ENCODE data around the gene NR1D2.

DNA sequence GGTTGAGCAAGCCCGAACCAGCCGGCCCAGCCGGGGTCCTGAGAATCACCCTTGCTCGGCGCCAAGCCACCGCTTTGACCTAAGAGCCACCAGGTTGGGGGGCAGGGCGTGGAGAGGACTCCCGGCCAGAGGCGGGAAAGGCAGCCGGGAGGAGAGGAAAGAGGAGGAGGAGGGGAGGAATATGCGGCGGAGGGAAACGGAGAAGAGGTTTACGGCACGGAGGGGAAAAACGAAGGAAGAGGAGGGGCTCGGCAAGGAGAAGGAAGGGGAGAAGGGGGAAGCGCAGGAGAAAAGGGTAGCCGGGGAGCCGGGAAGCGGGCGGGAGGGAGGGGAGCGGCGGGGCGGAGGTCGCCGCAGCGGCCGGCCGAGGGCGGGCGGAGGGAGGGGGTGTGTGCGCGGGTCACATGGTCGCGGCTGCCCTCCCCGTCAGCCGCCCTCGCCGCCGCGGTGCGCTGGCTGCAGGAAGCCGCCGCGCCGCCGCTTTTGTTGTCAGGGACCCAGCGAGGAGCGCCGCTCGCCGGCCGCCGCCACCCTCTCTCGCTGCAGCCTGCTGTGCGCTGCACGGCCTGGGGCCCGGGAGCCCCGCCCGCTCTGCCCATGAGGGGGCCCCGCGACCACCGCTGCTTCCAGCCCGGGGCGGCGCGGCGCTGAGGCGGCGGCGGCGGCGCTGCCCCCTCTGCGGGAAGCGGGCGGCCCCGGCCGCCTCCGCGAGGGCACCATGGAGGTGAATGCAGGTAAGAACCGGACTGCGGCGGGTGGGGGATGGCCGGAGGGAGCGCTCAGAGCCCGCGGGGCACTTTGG is at the start of gene NR1D2:
- TF ChIP-seq, protein P1, sequence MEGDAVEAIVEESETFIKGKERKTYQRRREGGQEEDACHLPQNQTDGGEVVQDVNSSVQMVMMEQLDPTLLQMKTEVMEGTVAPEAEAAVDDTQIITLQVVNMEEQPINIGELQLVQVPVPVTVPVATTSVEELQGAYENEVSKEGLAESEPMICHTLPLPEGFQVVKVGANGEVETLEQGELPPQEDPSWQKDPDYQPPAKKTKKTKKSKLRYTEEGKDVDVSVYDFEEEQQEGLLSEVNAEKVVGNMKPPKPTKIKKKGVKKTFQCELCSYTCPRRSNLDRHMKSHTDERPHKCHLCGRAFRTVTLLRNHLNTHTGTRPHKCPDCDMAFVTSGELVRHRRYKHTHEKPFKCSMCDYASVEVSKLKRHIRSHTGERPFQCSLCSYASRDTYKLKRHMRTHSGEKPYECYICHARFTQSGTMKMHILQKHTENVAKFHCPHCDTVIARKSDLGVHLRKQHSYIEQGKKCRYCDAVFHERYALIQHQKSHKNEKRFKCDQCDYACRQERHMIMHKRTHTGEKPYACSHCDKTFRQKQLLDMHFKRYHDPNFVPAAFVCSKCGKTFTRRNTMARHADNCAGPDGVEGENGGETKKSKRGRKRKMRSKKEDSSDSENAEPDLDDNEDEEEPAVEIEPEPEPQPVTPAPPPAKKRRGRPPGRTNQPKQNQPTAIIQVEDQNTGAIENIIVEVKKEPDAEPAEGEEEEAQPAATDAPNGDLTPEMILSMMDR (conservative IDR thresholded peaks at IDR 0.05 in 1 of 2, IDR thresholded peaks at IDR 0.05 in 1 of 2; ENCODE audit: extremely low read depth in 1 of 2, insufficient read depth in 1 of 2, low read depth in 1 of 2, low read length in 2 of 2): peak in 1 of 2 donors; percentile 1
- no peak for TF ChIP-seq EZH2 (IDR thresholded peaks at IDR 0.05; ENCODE audit: borderline replicate concordance, low read length)

Data from mammary epithelial cell (primary cell).